ENCODE measurements around the gene REPS2. TPM values are rescaled to one million over a fixed set of nuclear protein-coding genes. Genes with fewer than 3 reads are reported as not detected.
"Not testable (repeated sequence)": the region's sequence is repeated elsewhere in the genome, so short reads cannot be mapped to it uniquely, and the experiment has no call there.

REPS2 gene
- 7.9 TPM for total RNA-seq

DNA sequence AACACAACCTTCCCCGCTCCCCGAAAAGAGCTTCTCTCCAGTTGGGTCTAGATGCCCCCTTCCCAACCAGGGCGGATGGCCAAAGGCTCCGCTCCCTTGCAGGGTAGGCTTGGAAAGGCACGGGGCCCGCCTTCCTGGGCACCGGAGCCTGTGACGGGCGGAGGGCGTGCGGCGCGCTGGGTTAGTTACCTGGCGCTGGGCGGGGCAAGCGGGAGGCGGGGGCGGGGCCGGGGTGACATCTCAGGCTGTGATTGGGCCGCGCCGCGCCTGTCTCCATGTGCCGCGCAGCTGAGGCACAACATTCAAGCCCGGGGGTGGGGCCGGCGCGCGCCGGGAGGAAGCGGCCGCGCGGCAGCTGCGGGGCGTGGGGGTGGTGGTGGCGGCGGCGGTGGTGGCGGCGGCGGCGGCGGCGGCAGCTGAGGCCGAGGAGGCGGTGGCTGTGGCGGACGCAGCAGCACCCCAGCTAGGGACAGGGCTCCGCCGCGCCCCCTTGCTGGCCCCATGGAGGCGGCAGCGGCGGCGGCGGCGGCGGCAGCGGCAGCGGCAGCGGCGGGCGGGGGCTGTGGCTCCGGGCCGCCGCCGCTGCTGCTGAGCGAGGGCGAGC, at the start of gene REPS2:
Gene REPS2, plus strand, starts transcription at position 298 of the 604 bp plus-strand sequence. Its CDS starts 204 bp downstream, at position 502.
- DNase-seq: peak; percentile 90

DNA sequence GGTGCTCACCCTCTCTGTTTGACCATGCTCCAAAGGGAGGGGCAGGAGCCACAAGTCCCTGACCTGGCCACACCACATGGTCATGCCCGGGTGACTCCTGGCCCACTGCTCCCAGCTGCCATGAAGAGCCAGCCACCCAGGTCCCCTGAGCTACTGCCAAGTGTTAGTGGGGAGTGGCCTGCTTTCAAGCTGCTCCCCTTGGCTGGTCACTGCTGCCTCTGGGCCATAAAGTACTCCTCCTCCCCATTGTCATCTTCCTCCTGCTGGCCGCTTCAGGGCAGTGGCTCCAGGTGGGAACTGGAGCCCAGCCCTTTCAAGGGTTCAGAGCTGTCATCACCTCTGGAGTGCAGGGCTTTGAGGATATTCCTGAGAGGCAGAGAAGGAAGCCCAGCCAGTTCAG, 49.0 kb upstream of the REPS2 start:
- no peak for DNase-seq

DNA sequence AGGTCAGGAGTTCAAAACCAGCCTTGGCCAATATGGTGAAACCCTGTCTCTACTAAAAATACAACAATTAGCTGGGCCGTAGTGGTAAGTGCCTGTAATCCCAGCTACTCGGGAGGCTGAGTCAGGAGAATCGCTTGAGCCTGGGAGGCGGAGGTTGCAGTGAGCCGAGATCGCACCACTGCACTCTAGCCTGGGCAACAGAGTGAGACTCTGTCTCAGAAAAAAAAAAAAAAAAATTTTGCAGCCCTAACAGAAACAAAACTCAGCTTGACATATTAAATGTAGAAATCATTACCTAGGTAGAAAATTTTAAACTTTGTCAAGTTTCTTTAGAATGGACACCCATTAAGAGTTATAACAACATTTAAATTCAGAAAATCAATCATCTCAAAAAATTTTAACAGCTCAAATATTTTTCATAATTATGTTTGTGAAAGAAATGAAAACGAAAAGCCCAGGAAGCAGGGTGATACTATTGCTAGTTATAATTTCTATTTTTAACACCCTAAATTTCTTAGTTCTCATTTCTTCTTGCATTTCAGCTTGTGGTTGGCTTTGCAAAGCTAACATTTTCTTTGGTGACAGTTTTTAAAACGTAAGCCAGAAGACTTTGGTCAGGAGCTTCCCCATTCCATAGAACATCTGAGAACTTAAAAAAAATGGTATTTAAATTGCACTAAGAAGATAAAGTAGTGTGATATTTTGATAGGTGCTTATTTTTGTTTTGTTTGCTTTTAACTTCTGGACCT, 43.0 kb upstream of the REPS2 start:
- DNase-seq: no peak

- DNase-seq: no peak
Measured at GRCh38 chrX:16910376-16910775, 36.1 kb upstream of the REPS2 start.

GRCh38 chrX:16914058-16914457, 32.4 kb upstream of the REPS2 start:
- DNase-seq: no peak

GRCh38 chrX:16916561-16916960, 29.9 kb upstream of the REPS2 start:
- DNase-seq: no peak

- no peak for DNase-seq
Measured at GRCh38 chrX:16917120-16917519, 29.3 kb upstream of the REPS2 start.

- no peak for DNase-seq
Measured at GRCh38 chrX:16918979-16919378, 27.5 kb upstream of the REPS2 start.

GRCh38 chrX:16920075-16920474, 26.4 kb upstream of the REPS2 start:
- DNase-seq: peak; percentile 32

- no peak for DNase-seq
Measured at GRCh38 chrX:16923157-16923556, 23.3 kb upstream of the REPS2 start.

GRCh38 chrX:16924631-16925480, 21.6 kb upstream of the REPS2 start:
- DNase-seq: peak; percentile 62

DNA sequence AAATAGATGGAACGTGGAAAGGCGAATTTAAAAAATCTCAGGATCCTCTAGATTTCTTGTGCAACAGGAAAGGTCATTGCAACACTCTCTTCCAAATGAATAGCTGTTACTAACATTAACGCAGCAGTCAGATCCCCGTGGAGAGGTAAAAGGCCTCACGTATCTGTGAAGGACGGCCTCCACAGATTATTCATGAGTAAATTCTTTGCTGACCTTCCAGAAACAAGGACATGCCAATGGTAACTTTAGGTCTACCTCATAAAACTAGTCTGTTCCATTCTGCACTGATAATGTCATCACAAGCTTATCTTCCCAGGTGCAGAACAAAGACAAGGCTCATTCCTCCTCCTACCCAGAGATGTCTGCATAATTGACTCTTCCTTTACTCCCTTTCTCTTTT, 16.1 kb upstream of the REPS2 start:
- no peak for DNase-seq

GRCh38 chrX:16931371-16931770, 15.1 kb upstream of the REPS2 start:
- DNase-seq: no peak

- DNase-seq: no peak
Measured at GRCh38 chrX:16931855-16932575, 14.4 kb upstream of the REPS2 start.

DNA sequence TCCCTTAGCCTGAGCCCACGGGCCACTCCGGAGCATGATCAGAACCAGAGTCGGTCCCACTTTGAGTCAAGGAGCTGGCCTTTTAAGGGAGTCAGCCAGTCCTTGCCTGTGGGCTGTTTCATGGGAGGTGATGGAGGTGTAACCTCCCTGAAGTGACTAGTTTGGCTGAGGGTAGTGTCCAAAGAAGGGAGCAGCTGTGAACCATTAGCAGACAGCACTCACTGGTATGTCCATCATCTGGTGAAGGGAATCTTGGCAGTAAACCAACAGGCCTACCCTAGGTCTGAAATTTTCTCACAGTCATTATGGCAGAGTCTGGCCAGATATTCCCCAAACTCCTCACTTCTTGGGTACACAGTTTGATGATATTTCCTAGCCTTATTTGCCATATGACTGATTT, 12.3 kb upstream of the REPS2 start:
- peak; percentile 29 for DNase-seq

DNA sequence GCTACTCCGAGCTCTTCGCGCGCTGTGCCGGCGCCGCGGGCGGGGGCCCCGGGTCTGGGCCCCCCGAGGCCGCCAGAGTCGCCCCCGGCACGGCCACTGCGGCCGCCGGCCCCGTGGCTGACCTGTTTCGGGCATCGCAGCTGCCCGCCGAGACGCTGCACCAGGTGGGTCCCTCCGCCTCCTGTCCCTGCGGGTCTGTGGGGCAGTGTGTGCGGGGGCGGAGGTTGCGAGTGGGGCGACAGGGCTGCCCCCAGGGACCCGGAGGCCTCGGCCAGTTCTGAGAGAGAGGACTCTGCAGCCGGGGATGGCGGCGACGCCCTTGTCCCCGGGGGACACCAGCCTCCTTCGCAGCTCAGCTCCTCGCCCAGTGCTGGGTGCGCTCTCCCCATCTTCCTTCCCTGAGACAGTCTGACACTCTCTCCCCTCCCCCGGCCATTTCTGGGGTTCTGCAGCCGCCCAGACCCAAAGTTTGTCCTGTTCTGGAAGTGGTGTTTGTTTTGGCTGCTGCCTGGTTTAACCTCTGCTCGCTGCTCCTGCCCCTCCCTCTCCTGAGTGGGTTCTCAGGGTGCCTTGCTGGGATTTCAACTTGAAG, 609 bp downstream of the REPS2 start:
- no peak for DNase-seq

GRCh38 chrX:16950423-16950822, 4.0 kb downstream of the REPS2 start:
- no peak for DNase-seq

DNA sequence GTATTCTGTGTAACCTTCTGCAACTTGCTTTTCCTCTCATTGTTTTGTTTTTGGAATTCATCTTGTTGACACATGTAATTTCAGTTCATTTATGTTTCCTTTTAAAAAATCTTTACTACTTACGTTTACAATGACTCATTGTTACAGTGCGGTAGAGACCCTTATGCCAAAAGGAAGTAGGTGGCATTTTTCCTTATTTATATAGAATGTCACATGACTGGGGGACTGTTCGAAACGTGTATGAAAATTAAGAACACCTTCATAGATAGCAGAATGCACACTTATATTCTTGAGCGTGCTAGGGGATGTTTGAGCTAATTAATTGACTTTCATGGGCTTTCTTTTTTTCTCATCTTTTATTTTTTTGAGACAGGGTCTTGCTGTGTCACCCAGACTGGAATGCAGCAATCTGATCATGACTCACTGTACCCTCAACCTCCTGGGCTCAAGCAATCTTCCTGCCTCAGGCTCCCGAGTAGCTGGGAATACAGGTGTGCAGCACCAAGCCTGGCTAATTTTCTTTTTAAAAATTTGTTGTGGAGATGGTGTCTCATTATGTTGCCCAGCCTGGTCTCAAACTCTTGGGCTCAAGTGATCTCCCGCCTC, 7.3 kb downstream of the REPS2 start:
- no peak for DNase-seq

DNA sequence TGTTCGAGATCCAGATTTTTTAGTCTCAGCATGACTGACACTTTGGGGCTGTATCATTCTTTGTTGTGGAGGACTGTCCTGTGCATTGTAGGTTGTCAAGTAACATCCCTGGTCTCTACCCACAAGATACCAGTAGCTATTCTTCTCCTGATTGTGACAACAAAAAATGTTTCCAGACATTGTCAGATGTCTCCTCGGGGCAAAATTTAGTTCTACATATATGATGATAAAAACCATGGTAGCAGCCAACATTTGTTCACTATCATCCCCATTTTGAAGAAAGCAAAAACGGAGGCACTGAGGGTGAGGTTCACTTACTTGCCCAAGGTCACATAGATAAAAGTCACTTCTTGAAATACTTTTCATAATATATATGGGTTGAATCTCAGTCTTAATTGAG, 11.3 kb downstream of the REPS2 start:
- DNase-seq: no peak

- DNase-seq: no peak
Measured at GRCh38 chrX:16958356-16958755, 11.9 kb downstream of the REPS2 start.

- DNase-seq: not testable (repeated sequence)
Measured at GRCh38 chrX:16962661-16963060, 16.2 kb downstream of the REPS2 start.

- peak; percentile 57 for DNase-seq
Measured at GRCh38 chrX:16963216-16963615, 16.8 kb downstream of the REPS2 start.

All from tongue (tissue), 2 donors.